ENCODE results near the gene PRAMEF17.
"Not testable (repeated sequence)": the region's sequence is repeated elsewhere in the genome, so short reads cannot be mapped to it uniquely, and the experiment has no call there.

The PRAMEF17 gene

GRCh38 chr1:13439104-13439783, 49.8 kb downstream of the PRAMEF17 start:
- DNase-seq (ENCODE audit: low spot score); FAIRE-seq: not testable (repeated sequence)
